Measurements from ENCODE around the gene OR2L2.

OR2L2 gene

GRCh38 chr1:248015803-248016202, 14.1 kb upstream of the OR2L2 start:
- H3K4me3 ChIP-seq (ENCODE audit: low read depth, low read length): no peak overlapping the region
- TF ChIP-seq, protein P1, sequence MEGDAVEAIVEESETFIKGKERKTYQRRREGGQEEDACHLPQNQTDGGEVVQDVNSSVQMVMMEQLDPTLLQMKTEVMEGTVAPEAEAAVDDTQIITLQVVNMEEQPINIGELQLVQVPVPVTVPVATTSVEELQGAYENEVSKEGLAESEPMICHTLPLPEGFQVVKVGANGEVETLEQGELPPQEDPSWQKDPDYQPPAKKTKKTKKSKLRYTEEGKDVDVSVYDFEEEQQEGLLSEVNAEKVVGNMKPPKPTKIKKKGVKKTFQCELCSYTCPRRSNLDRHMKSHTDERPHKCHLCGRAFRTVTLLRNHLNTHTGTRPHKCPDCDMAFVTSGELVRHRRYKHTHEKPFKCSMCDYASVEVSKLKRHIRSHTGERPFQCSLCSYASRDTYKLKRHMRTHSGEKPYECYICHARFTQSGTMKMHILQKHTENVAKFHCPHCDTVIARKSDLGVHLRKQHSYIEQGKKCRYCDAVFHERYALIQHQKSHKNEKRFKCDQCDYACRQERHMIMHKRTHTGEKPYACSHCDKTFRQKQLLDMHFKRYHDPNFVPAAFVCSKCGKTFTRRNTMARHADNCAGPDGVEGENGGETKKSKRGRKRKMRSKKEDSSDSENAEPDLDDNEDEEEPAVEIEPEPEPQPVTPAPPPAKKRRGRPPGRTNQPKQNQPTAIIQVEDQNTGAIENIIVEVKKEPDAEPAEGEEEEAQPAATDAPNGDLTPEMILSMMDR (IDR thresholded peaks at IDR 0.05; ENCODE audit: low read depth, low read length, missing control alignments): no peak
- DNase-seq (ENCODE audit: low read depth): no peak

DNA sequence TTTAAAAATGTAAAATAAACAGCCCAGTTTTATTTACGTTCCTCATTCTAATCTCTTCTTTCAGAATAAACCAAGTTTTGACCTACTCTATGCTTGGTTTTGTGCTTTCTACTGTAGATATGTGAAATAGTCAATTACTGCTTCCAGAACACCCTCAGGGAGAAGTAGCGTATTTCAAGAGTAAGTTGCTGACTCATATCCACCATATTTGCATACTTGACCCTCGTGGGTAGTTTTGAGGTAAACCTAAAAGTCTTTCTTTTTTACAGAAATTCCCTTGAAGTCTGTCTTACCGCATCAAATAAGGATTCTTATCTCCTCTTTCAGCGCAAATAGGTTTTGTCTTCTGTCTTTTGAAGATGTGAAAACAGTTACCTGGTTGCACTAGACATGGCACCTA, 15.3 kb downstream of the OR2L2 start:
- TF ChIP-seq, protein P1 (IDR thresholded peaks at IDR 0.05; ENCODE audit: low read depth, low read length, missing control alignments): no peak
- DNase-seq (ENCODE audit: low read depth): no peak
- H3K4me3 ChIP-seq (ENCODE audit: low read depth, low read length): no peak overlapping the region

- no peak within 1 kb of the TSS for H3K4me3 ChIP-seq (ENCODE audit: low read depth, low read length)
- no peak for DNase-seq (ENCODE audit: low read depth)
- TF ChIP-seq, protein P1 (IDR thresholded peaks at IDR 0.05; ENCODE audit: low read depth, low read length, missing control alignments): no peak
Measured at GRCh38 chr1:248046536-248046935, 16.7 kb downstream of the OR2L2 start, which contains the start of gene OR2L3. TSS of gene OR2L3 (plus strand) at chr1:248046836. CDS start at chr1:248060682, 13,846 bp downstream.

GRCh38 chr1:248047008-248047407, 17.1 kb downstream of the OR2L2 start:
- no peak overlapping the region for H3K4me3 ChIP-seq (ENCODE audit: low read depth, low read length)
- TF ChIP-seq, protein P1 (IDR thresholded peaks at IDR 0.05; ENCODE audit: low read depth, low read length, missing control alignments): no peak
- no peak for DNase-seq (ENCODE audit: low read depth)

GRCh38 chr1:248054671-248055070, 24.8 kb downstream of the OR2L2 start:
- TF ChIP-seq, protein P1 (IDR thresholded peaks at IDR 0.05; ENCODE audit: low read depth, low read length, missing control alignments): no peak
- H3K4me3 ChIP-seq (ENCODE audit: low read depth, low read length): no peak overlapping the region
- no peak for DNase-seq (ENCODE audit: low read depth)

- H3K4me3 ChIP-seq (ENCODE audit: low read depth, low read length): no peak overlapping the region
- no peak for DNase-seq (ENCODE audit: low read depth)
- TF ChIP-seq, protein P1 (IDR thresholded peaks at IDR 0.05; ENCODE audit: low read depth, low read length, missing control alignments): no peak
Measured at GRCh38 chr1:248055261-248055660, 25.4 kb downstream of the OR2L2 start.

DNA sequence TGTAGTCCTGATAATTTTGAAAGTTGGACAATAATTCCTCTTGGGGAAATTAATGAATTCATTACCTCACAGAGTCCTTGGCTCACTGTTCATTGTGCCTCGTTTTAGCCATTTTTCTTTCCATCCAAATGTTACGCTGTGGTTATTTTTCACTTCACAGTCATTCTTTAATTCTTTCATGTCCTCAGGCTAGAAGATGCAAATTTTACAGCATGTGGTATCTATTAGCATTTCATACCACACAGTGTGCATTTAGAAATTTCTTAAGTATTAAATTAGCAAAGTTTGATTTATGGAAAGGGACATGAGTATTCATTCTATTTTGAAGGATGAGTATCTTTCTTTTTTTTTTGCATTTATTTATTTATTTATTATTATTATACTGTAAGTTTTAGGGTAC, 35.2 kb downstream of the OR2L2 start:
- H3K4me3 ChIP-seq (ENCODE audit: low read depth, low read length): no peak overlapping the region
- TF ChIP-seq, protein P1 (IDR thresholded peaks at IDR 0.05; ENCODE audit: low read depth, low read length, missing control alignments): no peak
- DNase-seq (ENCODE audit: low read depth): no peak
